Fibroblast of peridontal ligament (primary cell): ENCODE measurements around the gene KIRREL3.
"Not testable (repeated sequence)": the region's sequence is repeated elsewhere in the genome, so short reads cannot be mapped to it uniquely, and the experiment has no call there.

Source experiments
- DNase-seq: peaks from one replicate; pipeline ENCODE4 v3.0.0-alpha.2; 2010; ENCODE audit errors: extremely low read depth

The KIRREL3 gene

GRCh38 chr11:126952533-126952932 lies 48.0 kb downstream of the KIRREL3 start:
- not testable (repeated sequence) for DNase-seq

DNA sequence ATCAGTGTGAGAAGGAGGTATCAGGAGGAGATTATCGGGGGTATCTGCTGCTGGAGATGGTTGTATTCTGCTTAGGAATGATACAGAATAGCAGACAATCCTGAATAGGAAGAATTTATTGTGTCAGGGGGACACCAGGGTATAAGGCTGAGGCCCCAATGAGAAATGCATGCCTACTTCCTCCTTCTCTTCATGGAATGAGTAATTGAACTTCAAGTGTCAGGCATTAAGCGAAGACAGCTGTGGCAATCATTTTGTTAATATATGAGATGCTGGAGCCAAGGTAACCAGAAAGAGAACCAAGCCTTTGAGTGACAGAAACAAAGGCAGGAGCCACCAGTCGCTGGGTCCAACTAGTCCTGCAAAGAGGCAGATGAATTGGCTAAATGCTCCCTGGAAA lies 49.1 kb downstream of the KIRREL3 start:
- no peak for DNase-seq

GRCh38 chr11:126949066-126949891 lies 51.3 kb downstream of the KIRREL3 start:
- DNase-seq = peak; percentile 62

GRCh38 chr11:126948563-126948962 lies 52.0 kb downstream of the KIRREL3 start:
- no peak for DNase-seq

- DNase-seq = no peak
Observed at GRCh38 chr11:126945319-126945718, 55.3 kb downstream of the KIRREL3 start.

DNA sequence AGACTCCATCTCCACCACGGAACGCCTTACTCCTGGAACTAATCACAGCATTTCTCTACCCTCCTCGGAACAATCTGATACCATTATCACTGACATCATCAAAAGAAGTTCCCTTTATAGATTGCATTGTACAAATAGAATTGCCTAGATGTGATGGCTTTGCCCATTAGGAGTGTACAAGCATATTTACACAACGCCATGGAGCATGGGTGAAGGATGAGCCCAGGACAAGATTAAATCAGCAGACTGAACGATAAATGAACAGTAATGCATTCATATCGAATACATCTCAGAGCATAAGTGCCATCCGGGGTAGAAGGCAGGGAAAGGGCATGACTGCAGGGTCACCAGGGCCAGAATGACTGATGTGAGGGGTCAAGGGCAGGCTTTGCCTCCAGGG lies 57.3 kb downstream of the KIRREL3 start:
- no peak for DNase-seq

DNA sequence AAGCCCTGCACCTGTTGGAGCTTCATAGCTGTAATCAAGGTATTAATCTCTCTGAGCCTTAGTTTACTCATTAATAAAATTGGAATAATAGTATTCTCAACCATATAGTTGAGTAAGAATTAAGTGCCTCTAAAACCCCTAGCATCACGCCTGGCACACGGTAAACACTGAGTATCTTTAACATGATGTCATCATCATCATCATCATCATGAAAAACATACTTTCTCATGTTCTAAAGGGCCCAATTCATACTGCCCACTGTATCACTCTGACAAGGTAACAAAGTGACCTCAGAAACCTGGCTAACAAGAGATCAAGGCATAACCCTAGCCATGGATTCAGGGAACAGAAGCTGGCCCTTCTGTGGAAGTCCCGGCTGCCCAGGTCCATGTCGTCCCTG lies 58.4 kb downstream of the KIRREL3 start:
- no peak for DNase-seq

DNA sequence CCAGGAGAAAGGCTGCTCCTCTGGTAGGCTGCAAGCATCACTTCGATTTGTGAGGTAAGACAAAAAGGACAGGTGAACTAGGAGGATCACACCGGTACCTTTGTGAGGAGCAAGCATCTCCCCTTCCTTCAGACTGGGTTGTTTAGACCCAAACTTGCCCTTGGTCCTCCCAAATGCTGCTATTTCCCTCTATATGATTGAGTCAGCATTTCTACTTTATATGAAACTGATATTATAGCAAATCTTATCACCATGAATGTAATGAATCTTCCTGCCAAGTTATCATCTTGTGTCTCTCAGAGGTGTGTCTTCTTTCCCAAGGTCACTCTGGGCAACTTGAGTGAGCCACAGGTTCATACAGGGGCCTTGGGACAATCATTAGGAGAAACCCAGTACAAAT lies 61.0 kb downstream of the KIRREL3 start:
- no peak for DNase-seq

DNA sequence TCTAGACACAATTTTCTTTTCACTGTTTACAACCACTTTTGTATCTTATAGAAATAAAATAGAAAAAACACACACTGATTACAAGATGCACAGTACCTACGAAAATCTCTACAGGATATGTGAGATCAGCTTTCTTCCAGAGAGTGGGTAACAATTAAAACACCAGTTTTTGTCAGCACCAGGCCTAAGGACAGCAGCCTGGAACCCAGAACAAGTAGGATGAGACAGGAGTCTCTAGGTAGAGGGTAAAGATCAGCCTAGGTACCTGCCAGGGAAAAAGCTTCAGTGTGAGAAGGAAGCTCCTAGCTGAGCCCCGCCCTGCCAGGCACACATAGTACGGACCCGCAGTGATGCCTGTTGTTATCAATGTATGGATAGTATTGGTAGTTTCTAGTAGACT lies 61.9 kb downstream of the KIRREL3 start:
- DNase-seq = no peak

DNA sequence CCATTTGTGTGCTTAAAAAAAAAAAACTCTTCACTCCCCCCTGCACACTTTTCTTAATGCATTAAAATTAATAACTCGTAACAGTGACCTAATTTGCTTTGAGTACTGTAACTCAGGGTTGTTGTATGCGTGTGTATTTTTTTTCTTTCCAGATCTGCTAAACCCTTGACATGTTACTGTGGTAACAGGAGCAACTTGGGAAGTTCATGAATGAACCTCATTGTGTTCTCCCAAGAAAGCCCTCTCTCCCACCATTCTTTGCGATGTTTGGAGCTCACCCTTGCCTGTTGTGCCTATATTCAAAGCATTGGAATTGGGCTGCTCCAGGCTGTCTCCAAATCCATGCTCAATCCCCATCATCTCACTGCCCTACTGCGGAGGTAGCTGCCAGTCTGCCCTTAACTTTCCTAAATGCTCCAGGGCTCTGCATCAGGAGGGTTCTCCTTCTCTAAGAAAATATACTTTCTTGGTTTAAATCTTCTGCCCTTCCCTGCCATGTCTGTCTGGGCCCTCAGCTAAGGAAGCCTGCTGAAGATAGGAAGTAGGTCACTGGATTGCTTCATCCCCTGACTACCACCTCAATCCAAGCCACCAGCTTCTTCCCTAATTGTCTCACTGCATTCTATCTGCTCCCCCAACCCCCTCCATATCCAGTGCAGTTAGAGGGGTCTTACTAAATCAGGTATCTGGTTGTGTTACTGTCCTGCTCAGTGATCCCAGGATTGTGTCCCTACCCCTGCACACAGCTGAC lies 70.3 kb downstream of the KIRREL3 start:
- DNase-seq = peak; percentile 10

DNA sequence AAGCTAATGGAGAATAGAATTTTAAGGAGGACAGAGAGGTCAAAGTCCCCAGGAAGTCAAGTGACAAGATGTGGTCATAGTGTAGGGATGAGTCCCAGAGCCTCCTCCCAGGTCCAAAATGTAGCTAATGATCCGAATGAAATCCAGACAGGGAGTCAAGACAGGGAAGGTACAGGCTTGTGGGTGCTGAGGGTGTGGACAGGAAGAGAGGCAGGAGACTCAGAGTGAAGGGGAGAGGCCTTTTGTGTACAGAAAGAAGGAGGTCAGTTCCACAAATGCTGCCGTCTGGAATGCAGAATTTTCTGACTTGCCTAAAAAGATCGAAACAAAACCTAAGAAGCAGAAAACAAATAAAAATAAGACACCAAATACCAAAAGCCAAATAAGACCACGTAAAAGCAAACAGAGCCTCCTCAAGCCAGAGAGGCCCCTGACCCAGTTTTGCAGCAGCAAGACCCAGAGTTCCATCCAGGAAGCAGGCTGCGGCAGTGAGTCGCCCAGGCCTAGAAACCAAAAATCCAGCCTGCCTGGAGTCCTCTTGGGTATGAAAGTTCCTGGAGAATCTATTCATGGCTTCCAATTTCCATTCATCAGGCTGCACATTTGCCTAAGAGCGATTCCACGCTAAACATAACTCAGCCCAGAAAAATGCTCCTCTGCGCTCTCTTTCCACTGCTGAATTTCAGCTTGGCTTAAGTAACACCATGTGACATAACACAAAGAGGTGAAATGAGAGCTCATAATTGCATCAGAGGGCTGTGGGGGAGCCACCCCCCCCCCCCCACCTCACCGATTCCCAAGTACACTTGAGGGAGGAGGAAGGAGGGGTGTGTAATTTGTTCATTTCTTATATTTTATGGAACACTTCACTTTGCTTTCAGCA lies 71.2 kb downstream of the KIRREL3 start:
- DNase-seq = peak; percentile 91

- DNase-seq = no peak
Observed at GRCh38 chr11:126927623-126928022, 72.9 kb downstream of the KIRREL3 start.

DNA sequence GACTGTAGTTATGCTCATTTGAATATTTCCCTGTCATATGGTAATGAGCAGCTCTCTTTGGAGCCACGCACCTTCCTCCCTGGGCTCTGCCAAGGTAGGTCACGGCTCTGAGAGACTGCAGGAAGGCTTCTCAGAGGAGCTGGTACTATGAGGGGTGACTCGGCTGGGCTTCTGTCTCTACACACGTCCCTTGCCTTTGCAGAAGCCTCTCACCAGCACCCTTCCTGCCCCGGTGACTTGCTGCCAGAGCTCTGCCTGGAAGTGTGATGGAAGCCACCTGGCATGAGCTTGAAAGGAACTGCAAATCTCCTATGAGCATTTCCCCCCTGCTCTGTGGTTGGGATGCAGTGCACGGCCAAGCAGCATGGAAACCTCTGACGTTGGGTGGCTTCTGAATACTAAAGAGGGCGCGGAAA lies 74.2 kb downstream of the KIRREL3 start:
- no peak for DNase-seq

GRCh38 chr11:126925321-126926093 lies 75.1 kb downstream of the KIRREL3 start:
- DNase-seq = no peak

DNA sequence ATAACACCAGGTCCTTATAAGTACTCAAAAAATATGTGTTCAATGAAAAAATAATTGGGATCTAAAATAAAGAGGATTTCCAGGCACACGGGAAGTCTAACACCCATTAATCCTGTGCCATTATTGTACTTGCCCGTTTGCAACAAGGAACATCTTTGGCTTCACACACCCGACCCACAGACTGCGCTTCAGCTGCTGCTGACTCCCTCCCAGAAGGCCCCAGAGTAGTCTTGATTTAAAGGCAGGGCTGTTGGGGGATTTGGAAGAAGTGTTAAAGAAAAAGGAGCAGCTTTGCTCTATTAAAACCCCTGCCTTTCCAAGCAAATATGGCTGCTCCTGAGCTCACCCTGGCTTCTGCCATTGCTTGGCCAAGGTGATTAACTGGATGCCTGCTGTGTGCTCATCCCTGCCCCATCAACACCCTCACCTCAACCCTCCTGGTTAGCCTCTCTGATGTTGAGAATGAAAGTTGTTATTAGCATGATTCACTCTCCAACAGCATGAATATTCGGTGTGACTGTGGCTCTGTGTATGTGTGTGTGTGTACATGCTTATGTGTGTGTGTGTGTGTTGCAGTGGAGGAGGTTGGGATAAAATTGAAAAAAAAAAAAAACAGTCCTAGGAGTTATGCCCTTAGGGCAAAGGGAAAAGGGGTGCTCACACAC lies 76.1 kb downstream of the KIRREL3 start:
- no peak for DNase-seq

DNA sequence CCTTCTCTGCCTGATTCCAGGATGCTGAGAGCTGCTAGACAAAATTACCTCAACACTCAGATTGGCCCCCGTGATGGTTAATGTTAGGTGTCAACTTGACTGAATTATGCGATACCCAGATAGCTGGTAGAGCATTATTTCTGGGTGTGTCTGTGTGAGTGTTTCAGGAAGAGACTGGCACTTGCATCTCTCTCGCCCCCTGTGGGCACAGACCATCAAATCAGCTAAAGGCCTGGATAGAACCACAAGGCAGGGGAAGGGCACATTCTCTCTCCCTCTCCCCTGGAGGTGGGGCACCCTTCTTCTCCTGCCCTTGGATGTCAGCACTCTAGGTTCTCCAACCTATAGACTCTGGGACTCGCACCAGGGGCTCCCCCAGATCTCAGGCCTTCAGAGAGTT lies 79.7 kb downstream of the KIRREL3 start:
- DNase-seq = no peak

GRCh38 chr11:126919147-126919823 lies 81.3 kb downstream of the KIRREL3 start:
- no peak for DNase-seq

DNA sequence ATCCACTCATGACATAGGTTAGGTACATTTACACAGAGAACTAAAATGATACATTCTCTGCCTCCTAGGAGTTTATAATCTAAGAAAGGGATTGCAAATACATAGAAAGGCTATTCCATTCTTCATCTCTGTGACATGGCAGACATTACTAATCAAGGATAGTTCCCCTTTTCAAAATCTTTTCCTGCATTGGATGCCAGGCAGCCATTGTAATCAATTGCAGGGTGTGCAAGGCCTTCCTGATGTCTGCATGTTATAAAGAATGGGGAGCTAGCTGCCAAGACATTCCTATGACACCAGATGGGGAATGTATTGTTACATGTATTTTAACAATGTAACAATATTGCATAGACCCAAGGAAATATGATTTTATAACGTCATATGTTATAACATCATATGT lies 82.0 kb downstream of the KIRREL3 start:
- peak; percentile 62 for DNase-seq

GRCh38 chr11:126917531-126918204 lies 82.9 kb downstream of the KIRREL3 start:
- DNase-seq = peak; percentile 99

- DNase-seq = no peak
Observed at GRCh38 chr11:126915430-126915829, 85.1 kb downstream of the KIRREL3 start.
